HG03565 (cell line): ENCODE results near the gene ABCC11.

Source experiments
- ATAC-seq: cut with Tn5 transposase; IDR thresholded peaks from one replicate; pipeline ENCODE4 v1.9.1; 2021; ENCODE audit warnings: mild to moderate bottlenecking, moderate library complexity; ENCODE audit not compliant: unreplicated experiment

ABCC11 gene

DNA sequence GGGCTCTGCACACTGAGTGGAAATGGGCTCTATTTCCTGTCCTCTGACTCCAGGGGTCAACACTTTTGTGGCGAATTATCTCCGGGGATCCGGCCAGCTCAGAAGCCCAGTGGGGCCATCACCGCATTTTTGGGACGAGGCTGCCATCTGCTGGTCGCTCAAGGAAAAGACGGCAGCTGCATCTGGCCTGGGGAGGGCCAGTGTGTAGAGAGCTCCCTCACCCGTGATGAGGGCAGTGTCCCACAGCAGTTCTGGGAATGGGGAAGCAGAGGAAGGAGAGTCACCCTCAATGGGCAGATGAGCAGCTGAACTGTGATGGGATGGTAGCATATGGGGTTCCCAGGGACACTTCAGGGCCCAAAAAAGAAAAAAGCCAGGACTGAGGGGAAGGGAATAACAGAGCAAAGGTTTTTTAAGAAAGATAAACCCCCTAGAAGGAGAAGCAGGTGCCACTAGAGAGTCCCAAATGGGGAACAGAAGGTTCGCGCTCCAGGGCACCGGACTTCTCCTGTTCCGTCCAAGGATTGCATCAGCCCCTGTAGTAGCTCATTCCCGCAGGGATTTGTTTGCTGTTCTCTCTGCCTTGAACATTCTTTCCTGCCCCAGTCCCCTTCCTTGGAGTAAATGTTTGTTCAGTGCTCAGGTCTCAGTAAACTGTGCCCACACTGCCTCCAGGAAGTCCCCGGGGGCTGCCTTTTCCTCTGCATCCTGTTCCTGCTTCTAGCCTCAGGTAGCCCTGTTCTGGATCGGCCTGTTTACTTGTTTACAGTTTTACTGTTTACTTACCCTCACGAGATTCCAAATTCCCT lies 82.2 kb downstream of the ABCC11 start:
- peak; percentile 85 for ATAC-seq

GRCh38 chr16:48162839-48163410 lies 84.4 kb downstream of the ABCC11 start:
- no peak for ATAC-seq

- no peak for ATAC-seq
These were observed 85.4 kb downstream of the ABCC11 start for GRCh38 chr16:48161906-48162305.

DNA sequence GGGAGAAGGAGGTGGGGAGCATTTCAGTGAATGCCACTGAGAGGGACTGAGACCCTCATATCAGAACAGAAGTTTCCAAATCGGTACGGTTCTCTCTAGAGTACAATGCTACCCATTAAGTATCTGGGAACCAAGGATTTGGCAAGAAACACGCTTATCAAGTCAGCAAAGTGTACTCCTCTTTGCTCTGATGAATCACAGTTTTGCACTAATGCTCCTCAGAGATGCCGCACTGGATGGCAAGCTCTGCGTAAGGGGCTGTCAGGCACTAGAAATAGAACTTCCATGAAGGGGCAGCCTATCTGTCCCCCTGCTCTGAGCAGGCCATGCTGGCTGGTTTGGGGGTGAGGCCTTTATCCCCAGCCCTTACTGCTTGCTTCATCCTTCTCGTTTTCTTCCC lies 86.8 kb downstream of the ABCC11 start:
- ATAC-seq, result no peak

GRCh38 chr16:48158296-48158695 lies 89.0 kb downstream of the ABCC11 start:
- peak; percentile 66 for ATAC-seq

- no peak for ATAC-seq
These were observed 89.5 kb downstream of the ABCC11 start for GRCh38 chr16:48157794-48158193.

GRCh38 chr16:48157302-48157701 lies 90.0 kb downstream of the ABCC11 start:
- no peak for ATAC-seq

DNA sequence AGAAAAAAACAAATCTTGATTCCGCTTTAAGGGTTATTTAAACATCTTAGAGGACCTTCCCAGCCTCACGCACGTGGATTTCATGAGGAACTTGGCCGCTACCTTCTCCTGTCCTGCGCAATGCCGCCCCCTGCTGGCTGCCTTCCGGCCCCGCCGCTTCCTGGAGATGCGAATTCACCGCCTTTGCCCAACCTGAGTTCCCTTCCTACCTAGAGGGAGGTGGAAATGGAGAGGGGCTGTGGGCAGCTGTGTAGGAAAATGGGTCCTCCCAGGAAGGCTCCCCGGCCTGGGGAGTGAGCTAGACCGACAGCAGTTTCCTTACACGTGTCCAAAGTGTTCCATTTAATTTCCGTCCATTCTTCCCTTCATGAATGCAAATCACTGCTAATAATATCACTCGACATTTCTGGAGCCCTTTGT lies 90.5 kb downstream of the ABCC11 start:
- ATAC-seq, result peak; percentile 49

DNA sequence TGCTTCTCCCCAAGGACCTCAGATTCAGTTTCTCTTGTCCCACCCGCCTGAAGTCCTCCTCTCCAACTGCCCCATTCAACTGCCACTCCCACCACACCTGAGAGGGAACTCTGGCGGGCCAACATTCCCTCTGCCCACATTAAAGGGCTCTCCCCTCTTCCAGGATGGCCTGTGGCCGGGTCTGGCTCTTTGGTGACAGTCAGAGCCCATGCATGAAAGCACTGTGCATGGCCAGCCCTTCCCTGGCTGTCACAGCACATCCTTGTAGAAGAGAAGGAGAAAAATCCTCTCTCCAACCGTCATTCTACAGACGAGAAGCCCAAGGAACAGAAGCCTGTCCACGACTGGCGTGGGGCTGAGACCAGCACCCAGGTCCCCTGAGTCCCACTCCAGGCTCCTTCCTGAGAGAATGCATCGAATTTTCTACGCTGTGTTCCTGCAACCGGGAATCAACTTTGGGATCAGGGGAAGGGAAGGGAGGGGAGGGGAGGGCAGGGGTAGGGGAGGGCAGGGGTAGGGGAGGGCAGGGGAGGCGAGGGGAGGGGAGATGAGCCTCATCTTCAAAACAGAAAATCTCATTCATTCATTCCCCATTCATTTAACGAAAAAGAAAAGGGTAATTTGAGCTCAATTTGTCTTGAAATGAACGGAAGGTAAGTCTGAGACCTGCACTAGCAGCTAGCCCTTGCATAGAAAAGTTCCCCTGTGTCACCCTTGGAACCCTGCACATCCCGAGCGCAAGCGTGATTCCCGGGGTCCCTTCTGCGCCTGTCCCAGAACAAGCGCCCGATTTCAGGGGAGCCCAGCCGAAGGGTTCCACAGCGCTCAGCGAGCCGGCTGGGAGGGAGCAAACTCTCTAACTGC lies 91.2 kb downstream of the ABCC11 start, which contains the start of gene ABCC12:
Gene ABCC12, minus strand, starts transcription at position 68 of the 864 bp plus-strand sequence. CDS start 9,569 bp downstream, outside the sequence.
- no peak for ATAC-seq

DNA sequence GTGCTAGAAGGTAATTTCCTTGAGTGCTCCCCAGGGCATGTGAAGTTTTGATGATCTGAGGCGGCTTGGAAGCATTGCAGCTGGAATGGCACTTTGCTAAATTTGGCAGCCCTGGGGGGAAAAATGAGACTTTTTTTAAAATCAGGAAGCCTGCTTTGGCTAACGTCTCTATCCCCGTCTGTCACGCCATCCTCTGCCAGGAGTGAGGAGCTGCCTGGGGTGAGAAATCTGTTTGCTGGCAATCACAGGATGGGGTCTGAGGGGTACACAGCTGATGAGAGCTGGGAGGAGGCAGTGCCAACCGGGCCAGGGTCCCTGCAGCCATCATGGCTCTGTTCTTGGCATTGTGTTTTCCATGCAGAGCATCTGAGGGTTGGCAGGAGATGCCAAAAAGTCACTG lies 93.6 kb downstream of the ABCC11 start:
- ATAC-seq, result no peak

DNA sequence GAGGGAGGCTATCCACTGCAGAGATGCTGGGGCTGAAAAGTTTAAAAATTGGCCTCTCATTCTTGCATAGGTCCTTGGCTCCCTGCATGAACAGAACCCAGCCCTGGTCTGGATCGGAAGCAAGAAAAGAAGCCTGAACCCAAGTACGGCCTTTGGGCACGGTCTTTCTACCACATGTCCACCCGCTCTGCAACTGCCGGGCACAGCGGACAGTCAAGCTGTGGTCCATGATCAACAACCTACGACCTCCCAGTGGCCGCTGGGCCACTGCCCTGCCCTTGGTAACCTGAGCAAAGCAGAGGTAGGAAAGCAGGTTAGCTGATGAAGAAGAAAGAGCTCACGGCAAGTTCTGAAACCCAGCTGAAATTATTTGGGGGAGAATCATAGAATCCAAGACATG lies 95.1 kb downstream of the ABCC11 start:
- ATAC-seq, result no peak

- ATAC-seq, result no peak
These were observed 96.6 kb downstream of the ABCC11 start for GRCh38 chr16:48150707-48151106.

DNA sequence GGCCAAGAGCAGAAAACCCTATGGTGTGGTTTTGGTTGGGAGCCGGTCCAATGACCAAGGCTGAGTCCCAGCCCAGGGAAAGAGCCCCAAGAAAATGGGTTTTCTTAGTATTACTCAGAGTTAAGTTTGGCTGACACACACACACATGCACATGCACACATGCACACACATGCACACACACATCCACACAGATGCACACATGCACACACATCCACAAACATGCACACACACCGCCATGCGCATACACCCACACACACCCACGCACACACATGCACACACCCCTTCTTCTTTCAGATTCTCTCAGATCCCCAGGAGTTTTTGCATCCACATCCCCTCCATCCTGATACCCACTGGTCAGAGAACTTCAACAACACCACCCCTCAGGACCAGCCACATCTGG lies 100.6 kb downstream of the ABCC11 start:
- ATAC-seq, result no peak

DNA sequence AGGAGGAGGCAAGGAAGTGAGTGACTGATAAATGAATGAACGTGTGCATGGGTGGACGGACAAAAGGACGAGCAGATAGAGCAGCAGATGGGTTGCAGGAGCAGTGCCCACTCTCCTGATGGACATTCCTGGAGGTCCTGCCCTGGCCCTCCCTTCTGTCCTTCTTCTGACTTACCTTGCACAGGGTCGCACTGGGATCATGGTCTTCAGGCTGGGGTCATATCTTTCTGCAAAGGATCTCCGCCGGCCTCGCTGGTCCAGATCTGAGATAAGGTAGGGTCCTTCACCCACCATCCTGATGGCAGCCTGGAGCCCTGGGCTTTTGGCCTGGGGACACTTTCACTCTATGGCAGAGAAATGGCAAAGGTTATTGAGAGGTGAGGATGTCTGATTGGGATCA lies 101.2 kb downstream of the ABCC11 start:
- ATAC-seq, result no peak

DNA sequence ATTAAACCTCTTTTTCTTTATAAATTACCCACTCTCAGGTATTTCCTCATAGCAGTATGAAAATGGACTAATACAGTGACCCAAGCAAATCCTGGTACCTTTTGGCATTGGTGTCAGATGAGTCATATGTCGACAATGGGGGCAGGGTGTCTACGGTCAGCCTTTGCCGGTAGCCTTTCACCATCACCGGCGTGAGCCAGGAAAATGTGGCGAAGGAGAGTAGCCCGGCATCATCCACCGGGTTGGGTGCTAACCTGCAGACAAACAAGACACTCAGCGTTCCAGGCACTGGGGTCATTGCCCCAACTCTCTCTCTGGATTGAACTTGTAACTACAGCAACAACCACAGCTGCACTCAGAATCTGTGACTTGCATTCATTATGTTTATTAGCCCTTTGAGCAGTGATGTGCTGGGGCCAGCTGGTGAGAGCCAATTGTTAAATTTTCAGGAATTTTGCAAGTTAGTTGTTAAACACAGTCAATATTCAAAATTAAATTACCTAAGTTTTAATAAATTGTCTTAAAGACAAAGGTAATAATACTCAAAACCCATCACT lies 103.4 kb downstream of the ABCC11 start:
- ATAC-seq, result no peak

DNA sequence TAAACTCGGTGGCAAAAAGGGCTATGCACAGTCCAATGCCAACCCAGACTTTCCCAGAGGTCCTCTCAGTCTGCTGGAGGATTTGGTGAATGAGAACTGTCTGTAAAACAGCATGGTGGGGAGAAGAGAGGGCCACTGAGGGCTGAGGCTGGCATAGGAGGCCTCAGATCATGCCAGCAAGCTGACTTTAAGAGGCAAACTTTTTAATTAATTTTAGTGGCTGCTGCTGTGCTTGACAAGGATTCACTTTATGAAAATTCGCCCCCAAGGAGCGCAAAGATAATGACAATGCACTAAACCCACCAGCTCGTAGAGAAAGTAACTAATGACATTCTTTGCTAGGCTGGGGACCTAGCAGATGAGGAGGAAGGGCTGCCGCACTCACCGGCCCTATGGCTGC lies 106.5 kb downstream of the ABCC11 start:
- no peak for ATAC-seq

DNA sequence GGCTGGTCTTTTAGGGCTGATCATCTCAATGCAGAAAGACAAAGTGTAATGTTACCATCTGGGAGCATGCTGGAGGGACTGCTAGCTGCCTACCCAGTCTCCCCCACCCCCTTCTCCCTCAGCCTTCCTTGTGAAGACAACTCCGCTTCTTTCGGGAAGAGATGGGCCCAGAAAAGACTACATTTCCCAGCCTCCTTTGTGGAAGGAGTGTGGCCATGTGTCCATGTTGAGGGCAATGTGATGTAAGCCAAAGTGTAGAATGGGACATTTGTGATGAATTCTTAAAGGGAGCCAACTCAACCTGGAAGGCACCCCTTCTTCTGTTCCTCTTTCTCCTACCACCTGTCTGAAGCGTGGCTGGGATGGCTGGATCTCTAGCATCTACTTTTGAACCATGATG lies 107.8 kb downstream of the ABCC11 start:
- no peak for ATAC-seq

GRCh38 chr16:48138543-48138942 lies 108.8 kb downstream of the ABCC11 start:
- ATAC-seq, result no peak

DNA sequence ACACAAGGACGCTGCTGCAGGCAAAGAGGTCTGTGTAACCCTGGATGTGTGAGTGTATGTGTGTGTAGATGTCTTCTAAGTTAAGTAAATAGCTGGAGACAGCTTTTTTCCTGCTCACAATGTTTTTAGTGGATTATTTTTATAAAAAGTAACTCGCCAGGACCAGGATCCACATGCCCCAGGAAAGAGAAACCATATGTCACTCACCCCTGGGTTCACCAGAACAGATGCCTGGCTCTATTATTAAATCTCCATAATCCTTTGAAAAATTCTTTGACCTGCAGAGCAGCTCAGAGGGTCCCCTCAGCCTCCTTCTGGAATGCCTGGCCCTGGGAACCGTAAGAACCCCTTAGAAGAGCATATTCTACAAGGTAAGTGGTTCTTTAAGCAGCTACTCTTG lies 109.5 kb downstream of the ABCC11 start:
- no peak for ATAC-seq

GRCh38 chr16:48136547-48137360 lies 110.6 kb downstream of the ABCC11 start:
- no peak for ATAC-seq
